GM18873 (cell line): ENCODE measurements around the gene MOGAT3.
"Not testable (repeated sequence)": the region's sequence is repeated elsewhere in the genome, so short reads cannot be mapped to it uniquely, and the experiment has no call there.

Experiments used
- ATAC-seq: cut with Tn5 transposase; IDR thresholded peaks from one replicate; pipeline ENCODE4 v1.9.1; 2021; ENCODE audit warnings: mild to moderate bottlenecking, moderate library complexity, moderate number of reproducible peaks; ENCODE audit not compliant: unreplicated experiment, low FRiP score

The MOGAT3 gene

GRCh38 chr7:101205901-101206664 is 5.2 kb upstream of the MOGAT3 start:
- ATAC-seq, result no peak

GRCh38 chr7:101203740-101204738 is 3.2 kb upstream of the MOGAT3 start:
- not testable (repeated sequence) for ATAC-seq

- no peak for ATAC-seq
Observed at GRCh38 chr7:101202603-101202918, 1.7 kb upstream of the MOGAT3 start.

- no peak for ATAC-seq
Observed at GRCh38 chr7:101201695-101202602, 1.1 kb upstream of the MOGAT3 start.

- ATAC-seq, result no peak
Observed at GRCh38 chr7:101200504-101200861, 353 bp downstream of the MOGAT3 start.

- ATAC-seq, result not testable (repeated sequence)
Observed at GRCh38 chr7:101199522-101199921, 1.3 kb downstream of the MOGAT3 start.

- ATAC-seq, result no peak
Observed at GRCh38 chr7:101198476-101198875, 2.4 kb downstream of the MOGAT3 start.

GRCh38 chr7:101197991-101198390 is 2.8 kb downstream of the MOGAT3 start:
- no peak for ATAC-seq

- ATAC-seq, result no peak
Observed at GRCh38 chr7:101195884-101196283, 5.0 kb downstream of the MOGAT3 start.

- ATAC-seq, result no peak
Observed at GRCh38 chr7:101189109-101189508, 11.7 kb downstream of the MOGAT3 start.

GRCh38 chr7:101186844-101187428 is 13.9 kb downstream of the MOGAT3 start:
- ATAC-seq, result no peak

GRCh38 chr7:101186194-101186593 is 14.6 kb downstream of the MOGAT3 start:
- ATAC-seq, result no peak

- ATAC-seq, result no peak
Observed at GRCh38 chr7:101185258-101185839, 15.5 kb downstream of the MOGAT3 start.

- no peak for ATAC-seq
Observed at GRCh38 chr7:101180130-101180755, 20.6 kb downstream of the MOGAT3 start, which contains the start of gene NAT16. NAT16 (minus strand) TSS chr7:101180293; CDS start chr7:101174807, 5,486 bp downstream.

GRCh38 chr7:101179713-101180112 is 21.1 kb downstream of the MOGAT3 start:
- no peak for ATAC-seq

- no peak for ATAC-seq
Observed at GRCh38 chr7:101179117-101179516, 21.7 kb downstream of the MOGAT3 start.

GRCh38 chr7:101177644-101178043 is 23.2 kb downstream of the MOGAT3 start:
- no peak for ATAC-seq

GRCh38 chr7:101175664-101176063 is 25.2 kb downstream of the MOGAT3 start:
- no peak for ATAC-seq

- no peak for ATAC-seq
Observed at GRCh38 chr7:101174322-101174854, 26.4 kb downstream of the MOGAT3 start.
